ENCODE data around the gene C17orf67. TPM values are rescaled to one million over a fixed set of nuclear protein-coding genes. Genes with fewer than 3 reads are reported as not detected.

C17orf67 gene
- total RNA-seq, 1 experiment from 2014 or later, result 1.0 TPM

DNA sequence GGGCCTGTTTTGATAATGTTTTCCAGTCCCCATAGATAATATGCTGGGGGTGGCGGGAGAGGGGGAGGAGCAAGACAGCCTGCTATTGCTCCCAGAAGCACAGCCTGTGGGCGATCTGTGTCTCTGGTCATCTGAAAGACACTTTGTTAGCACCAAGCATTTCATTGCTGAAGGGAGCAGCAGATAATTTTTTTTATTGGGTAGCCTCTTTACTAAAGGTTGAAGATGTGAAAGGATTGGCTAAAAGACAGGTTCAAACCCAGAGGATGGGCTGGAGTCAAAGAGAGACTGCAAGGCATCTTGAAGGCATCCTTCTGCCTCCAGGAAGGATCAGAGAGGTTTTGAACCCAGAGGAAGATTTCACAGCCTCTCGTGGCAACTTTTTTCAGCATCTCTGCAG, 60.6 kb downstream of the C17orf67 start:
- Histone ChIP-seq H3K79me1 (ENCODE audit: insufficient read depth, low read depth, low read length, poor library complexity, severe bottlenecking) (no peaks in the 10 kb centered on the region), H3K23ac (ENCODE audit: insufficient read length, low read depth, low read length) (no peak overlapping the region), H2BK20ac (ENCODE audit: low read depth, low read length, poor library complexity, severe bottlenecking) (no peak overlapping the region), H2AFZ (ENCODE audit: low read length) (no peak overlapping the region), H3K23me2 (ENCODE audit: insufficient read length, low read depth, low read length, poor library complexity, severe bottlenecking) (no peaks in the 10 kb centered on the region), H3T11ph (ENCODE audit: low read length) (no peak overlapping the region), H3K79me2 (ENCODE audit: insufficient read depth, low read length) (no peaks in the 10 kb centered on the region), H3K4ac (ENCODE audit: low read depth, low read length) (no peak overlapping the region), H2BK5ac (ENCODE audit: insufficient read length, low read length) (no peak overlapping the region), H4K20me1 (ENCODE audit: control insufficient read depth, insufficient read depth, insufficient read length) (no peaks in the 10 kb centered on the region), H4K91ac (ENCODE audit: insufficient read length, low read depth, low read length) (no peak overlapping the region), H2BK15ac (ENCODE audit: low read depth, low read length) (no peak overlapping the region), H3K4me1 (ENCODE audit: insufficient read depth, low read length) (no peaks in the 10 kb centered on the region), H3K14ac (ENCODE audit: insufficient read depth, low read length) (no peak overlapping the region), H3K27me3 (ENCODE audit: insufficient read depth, low read length) (no peaks in the 10 kb centered on the region; the same call in 1 of the 2 replicates), H3K18ac (ENCODE audit: insufficient read length, low read depth, low read length) (no peak overlapping the region), H4K5ac (ENCODE audit: insufficient read length, low read depth, low read length) (no peak overlapping the region), H3K9me3 (ENCODE audit: control insufficient read depth, low read depth, low read length) (no peaks in the 10 kb centered on the region), H3K4me2 (ENCODE audit: insufficient read depth, insufficient read length, low read length) (no peak overlapping the region), H2BK120ac (ENCODE audit: low read depth, low read length, poor library complexity, severe bottlenecking) (no peak overlapping the region), H2BK12ac (ENCODE audit: insufficient read length, low read depth, low read length) (no peak overlapping the region), H2AK5ac (ENCODE audit: insufficient read length, low read length) (no peak overlapping the region), H3K56ac (ENCODE audit: insufficient read length, low read depth, low read length) (no peak overlapping the region), H3K27ac (ENCODE audit: insufficient read length, low read depth, low read length) (no peak overlapping the region), H4K8ac (replicated peaks; ENCODE audit: insufficient read length, low read depth, low read length) (no peak overlapping the region), H3K9ac (ENCODE audit: extremely low read depth, insufficient read length, low read length) (no peak overlapping the region)
- H3K36me3 Mint-ChIP-seq (ENCODE audit: insufficient read depth in 1 of 3, low read depth in 3 of 3), result no peaks in the 10 kb centered on the region
- no peak overlapping the region for H3K4me3 Mint-ChIP-seq
- H3K27me3 Mint-ChIP-seq (ENCODE audit: low read depth), result peaks cover 16% of the 10 kb centered on the region
- DNase-seq, result no peak
- no peaks in the 10 kb centered on the region; a peak in 1 of 5 replicates for H3K9me3 Mint-ChIP-seq
- TF ChIP-seq, protein P1, sequence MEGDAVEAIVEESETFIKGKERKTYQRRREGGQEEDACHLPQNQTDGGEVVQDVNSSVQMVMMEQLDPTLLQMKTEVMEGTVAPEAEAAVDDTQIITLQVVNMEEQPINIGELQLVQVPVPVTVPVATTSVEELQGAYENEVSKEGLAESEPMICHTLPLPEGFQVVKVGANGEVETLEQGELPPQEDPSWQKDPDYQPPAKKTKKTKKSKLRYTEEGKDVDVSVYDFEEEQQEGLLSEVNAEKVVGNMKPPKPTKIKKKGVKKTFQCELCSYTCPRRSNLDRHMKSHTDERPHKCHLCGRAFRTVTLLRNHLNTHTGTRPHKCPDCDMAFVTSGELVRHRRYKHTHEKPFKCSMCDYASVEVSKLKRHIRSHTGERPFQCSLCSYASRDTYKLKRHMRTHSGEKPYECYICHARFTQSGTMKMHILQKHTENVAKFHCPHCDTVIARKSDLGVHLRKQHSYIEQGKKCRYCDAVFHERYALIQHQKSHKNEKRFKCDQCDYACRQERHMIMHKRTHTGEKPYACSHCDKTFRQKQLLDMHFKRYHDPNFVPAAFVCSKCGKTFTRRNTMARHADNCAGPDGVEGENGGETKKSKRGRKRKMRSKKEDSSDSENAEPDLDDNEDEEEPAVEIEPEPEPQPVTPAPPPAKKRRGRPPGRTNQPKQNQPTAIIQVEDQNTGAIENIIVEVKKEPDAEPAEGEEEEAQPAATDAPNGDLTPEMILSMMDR (conservative IDR thresholded peaks at IDR 0.05), result no peak
- H3K27ac Mint-ChIP-seq, result no peak overlapping the region
- no CpG with 5 or more reads among the region's 3 CpGs for WGBS (ENCODE audit: extremely low coverage, insufficient read length, low lambda C conversion rate)
- H3K4me1 Mint-ChIP-seq, result no peaks in the 10 kb centered on the region

Measured in H9 (cell line).